NCI-H128 (cell line): ENCODE data around the gene IL16.

Experiments
- DNase-seq: peaks from one replicate; lab custom pipeline; 2025; ENCODE audit not compliant: unreplicated experiment; lab: John Stamatoyannopoulos, UW

The IL16 gene

DNA sequence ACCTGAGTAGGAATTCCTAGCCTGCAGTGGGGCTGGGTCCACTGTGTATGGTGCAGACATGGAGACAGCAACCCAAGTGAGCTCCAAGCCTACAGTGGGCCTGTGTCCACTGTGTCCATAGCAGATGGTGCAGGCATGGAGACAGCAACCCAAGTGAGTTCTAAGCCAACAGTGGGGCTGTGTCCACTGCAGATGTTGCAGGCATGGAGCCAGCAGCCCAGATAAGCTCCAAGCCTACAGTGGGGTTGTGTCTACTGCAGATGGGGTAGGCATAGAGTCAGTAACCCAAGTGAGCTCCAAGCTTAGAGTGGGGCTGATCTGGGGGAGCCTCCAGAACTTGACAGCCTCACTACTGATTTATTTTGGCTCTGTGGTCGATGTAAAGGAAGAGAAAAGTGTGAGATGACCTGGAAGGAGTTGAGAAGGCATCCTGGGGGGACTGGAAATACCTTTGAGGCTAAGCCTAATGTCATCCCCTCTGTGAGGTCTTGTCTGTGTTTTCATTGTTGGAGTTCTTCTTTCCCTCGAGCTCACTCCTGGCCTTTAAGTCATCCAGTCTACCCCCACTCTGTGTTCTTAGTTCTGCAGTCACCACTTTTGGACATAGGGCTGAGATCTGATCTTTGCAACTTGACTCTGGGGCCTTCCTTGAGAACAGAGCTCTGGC lies 22.4 kb upstream of the IL16 start:
- no peak for DNase-seq

DNA sequence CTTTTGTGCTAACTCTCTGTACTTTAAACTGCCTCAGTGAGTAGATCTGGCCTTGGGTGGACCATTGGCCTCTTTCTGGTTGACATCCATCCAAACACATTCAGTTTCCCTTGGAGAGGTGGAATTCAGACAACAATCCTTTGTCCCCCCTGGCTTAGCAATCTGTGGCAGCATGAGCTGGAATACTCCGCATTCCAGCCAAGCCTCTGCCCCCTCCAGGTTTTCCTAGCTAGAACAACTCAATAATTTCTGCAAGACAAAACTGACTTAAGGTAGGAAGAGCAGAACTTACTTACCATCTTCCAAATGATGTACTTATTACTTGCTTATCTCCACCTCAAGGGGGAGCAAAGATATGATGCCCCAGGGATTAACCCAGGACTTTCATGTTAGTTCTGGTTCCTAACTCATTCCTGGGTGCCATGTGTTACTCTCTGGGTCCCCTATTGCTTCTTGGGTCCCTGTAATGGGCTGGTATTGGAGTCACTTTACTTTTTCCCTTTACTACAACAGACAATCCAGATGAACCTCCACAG lies 21.8 kb upstream of the IL16 start:
- DNase-seq, result no peak

DNA sequence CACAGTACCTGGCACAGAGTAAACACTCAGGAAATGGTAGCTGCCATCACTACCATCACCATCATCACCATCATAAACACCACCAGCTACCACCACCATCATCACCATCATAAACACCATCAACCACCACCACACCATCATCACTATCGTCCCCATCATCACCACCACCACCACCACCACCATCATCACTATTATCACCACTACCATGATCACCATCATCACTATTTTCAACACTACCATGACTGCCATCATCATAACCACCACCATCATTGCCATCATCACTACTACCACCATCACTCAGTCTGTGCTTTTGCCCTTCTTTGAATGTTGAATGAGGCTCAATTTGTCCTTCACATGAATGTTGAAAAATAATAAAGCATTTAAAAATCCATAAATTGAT lies 21.2 kb upstream of the IL16 start:
- no peak for DNase-seq

DNA sequence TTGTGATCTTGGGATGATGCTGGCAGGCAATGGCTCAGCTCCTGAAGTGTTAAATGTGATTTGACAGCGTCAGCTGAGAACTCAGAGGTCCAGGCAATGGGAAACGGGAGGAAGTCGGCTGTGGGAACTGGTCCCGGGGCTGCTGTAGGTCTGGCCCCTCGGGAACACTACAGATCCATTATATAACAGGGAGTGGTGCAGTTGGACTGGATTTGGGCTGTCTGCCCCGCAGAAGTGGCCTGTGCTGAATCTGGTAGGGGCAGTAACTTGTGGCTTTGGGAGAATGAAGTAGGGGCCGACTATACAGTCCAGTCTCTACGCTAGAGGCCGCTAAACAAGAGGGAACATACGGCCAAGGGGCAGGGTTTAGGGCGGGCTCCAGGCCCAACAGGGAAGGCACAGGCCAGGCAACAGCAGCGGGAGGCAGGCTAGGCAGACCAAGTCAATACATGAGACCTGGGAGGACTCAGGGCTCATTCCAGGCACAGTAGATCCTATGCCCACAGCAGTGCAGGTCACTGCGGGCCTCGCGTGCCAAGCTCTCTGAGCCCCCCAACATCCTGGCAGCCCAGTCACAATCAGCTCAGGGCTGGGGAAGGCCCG lies 20.3 kb upstream of the IL16 start:
- DNase-seq, result no peak

DNA sequence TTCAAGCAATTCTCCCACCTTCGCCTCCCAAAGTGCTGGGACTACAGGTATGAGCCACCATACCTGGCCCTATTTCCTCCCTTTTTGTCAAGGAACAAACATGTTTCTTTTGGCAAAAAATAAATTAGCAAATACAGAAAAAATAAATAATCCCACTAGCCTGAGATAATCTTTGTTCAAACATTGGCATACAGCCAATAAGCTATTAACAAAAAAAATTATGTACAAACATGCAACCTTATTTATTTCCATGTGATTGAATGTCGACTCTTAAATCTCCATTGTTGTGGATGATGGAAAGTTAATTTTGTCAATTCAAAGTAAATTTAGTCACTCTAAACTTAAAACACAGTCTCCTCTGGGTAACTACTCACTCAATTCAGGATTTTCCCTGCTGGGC lies 18.3 kb upstream of the IL16 start:
- no peak for DNase-seq

DNA sequence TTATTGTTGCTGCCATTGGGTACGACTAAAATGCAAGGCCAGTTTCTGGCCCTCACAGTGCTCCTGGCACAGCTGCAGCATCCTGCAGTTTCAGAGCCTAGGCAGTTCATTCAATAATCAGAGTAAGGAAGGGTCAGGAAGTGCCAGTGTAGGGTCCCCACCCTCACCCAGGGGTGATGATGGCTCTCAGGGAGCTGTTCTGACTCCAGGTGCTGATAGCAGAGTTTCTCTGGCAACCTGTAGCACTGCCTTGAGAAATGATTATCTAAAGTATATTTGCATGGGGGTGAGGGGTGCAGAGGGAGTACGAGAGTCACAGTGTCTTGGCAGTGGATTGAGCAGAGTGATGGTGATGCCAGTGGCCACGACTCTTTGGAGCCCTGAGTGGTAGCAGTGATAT lies 15.5 kb upstream of the IL16 start:
- no peak for DNase-seq

DNA sequence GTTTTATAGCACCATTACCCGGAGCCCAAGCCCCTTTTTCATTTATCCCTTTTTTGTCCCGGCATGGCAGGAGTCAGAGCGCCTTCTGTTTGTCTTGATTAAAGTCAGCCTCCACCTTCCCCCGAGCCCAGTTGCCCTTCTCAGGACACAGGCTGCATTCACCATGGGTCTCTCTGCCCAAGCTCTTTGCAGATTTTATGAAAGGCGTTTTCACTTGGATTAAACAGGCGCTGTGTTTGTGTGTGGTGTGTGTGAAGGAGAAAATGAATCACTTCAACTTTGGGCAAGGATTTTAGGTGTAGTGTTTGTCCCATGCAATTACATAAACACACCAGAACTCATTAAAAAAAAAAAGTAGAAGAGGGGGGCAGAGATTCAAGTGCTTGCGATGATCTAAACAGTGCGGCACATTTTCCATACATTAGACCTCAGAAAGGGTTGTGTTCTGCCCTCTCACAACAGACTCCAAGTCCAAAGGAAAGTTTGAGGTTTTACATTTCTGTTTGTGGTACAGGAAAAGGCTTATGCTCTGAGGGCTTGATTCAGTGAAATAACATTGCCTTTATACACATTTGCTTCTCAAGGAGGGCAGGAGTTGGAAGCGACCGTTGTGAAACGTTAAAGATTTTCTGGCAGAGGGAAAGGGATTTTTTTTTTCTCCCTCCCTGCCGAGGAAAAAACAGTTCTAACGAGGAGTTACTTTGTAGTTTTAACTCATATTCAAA lies 14.5 kb upstream of the IL16 start:
- DNase-seq, result no peak

DNA sequence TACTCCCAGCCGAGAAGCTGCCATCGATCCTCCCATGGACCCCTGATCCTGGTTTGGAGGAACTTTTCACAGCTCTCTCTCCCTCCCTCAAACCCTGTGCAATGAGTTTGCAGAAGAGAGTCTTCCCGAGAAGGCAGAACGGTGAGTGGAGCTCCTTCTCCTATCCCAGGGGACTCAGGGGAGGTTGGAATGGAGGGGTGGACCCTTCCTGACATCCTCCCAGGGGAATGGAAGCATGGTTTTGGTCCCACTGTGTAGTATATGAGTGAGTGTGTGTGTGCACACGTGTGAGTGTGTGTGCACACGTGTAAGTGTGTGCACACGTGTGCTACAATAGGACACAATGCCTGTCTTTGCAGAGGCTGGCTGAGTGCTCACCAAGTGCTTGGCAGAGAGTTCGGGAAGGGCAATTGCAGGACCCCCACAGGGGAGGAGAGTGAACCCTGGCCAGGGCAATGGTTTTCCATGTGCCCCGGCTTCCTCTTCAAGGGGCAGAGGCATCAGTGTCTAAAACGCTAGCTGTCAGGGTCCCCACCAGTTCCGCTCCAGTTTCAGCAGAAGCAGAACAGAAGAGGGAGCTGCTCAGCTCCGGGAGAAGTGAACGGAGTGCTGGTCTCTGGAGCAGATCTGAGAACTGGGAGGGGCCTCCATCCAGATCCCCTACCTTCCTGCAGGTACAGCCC lies 13.8 kb upstream of the IL16 start:
- no peak for DNase-seq

DNA sequence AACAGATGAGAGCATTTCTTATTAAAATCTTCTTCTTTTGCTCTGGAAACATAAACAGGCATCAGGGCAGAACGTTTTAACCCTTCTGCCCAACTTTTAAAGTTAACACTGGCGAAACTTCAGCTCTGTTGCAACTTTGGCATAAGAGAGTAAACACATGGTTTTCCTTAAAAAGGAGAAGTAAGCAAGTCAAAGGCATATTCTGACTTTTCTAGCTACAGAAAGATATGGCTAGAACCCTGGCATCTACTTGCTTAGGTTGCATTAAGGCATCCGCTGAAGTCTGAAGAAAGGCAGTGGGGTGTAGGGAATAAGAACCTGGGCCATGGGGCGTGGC lies 13.3 kb upstream of the IL16 start:
- no peak for DNase-seq

DNA sequence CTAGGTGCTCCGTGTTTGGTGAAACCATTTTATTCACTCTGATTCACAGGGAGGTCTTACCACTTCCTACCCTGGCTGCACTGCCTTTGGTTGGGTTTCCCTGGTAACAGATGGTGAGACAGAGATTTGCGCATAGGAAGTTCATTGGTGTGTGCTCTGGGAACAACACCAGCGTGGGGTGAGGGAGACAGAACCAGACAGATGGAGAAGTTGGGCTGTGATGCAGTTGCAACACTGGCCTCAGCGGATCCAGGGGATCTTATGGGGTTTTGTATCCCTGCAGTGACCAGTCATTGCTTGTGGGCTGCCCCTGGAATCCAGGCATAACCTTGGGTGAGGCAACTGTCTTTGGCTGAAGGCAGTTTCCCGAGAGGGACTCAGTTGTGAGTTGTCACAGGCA lies 12.5 kb upstream of the IL16 start:
- DNase-seq, result no peak

DNA sequence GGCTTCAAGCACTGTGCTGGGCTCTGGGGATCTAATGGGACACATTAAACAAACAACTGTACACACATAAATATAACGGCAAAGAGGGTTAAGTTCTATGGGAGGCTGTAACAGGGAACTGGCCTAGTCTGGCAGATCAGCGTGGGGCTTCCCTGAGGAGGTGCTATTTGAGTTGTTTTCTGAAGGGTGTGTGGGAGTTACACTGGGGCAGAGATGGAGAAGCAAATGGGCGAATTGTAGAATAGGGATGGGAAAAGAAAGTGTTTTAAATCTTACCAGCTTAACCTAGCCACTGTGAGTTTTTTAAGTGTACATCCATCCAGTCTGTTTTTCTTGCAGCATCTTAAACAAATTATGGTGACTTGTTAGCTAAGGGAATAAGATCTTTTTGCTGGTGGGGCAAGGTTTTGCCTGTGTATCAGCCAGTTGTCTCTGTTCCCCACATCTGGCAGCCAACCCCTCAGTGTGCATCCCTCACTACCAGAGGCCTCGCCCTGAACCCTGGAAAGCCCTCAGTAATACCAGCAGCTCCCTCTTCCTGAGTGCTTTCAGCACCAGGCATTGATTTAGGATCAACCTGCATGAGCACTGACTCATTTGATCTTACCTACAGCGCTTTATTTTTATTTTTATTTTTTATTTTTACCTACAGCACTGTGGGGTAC lies 10.9 kb upstream of the IL16 start:
- DNase-seq, result no peak

DNA sequence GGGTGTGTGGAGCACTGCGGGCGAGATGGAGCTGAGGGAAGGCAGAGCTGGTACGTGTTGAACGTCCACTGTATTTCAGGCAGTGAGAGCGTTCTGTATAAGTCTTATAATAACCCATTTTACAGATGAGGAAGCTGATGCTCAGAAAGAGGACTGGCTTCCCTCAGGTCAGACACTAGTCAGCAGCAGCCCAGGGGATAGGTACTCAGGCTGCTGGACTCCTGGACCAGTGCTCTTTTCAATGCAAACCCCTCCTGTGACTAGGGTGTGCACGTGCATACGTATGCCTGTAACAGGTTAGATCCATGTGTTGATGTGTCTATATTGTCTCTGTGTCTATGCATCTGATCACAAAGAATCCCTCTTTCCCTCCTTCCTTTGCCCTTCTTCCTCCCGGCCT lies 8.3 kb upstream of the IL16 start:
- DNase-seq, result no peak

DNA sequence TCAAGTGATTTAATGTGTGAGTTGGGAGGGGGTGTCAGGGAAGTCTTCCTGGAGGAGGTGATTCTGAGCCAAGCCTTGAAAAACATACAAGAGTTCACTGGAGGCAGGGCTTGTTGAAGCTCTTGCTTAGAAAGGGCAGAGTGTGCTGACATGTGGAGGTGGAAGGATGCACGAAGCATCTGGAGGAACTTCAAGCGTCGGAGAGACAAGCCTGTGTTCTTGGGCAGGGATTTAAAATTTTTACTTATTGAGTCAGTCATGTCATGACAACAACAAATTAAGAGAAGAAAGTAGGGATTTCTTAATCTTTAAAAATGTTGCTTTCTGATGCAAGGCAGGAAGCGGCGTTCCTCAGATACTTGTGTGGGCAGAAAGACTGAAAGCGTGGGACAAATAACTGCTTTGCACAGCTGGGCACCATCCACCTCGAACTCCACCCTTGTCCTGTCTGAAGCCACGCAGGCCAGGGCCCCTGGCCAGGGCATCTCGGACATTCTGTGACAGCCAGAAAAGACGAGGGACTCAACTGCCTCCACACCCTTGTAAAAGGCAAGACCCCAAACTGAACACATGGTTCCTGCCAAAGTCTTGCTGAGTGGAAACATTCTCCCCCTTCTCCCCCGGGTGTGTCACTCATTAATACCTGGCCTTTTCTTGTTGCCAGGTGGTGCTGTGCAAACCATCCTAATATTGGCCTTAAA lies 6.9 kb upstream of the IL16 start:
- no peak for DNase-seq

DNA sequence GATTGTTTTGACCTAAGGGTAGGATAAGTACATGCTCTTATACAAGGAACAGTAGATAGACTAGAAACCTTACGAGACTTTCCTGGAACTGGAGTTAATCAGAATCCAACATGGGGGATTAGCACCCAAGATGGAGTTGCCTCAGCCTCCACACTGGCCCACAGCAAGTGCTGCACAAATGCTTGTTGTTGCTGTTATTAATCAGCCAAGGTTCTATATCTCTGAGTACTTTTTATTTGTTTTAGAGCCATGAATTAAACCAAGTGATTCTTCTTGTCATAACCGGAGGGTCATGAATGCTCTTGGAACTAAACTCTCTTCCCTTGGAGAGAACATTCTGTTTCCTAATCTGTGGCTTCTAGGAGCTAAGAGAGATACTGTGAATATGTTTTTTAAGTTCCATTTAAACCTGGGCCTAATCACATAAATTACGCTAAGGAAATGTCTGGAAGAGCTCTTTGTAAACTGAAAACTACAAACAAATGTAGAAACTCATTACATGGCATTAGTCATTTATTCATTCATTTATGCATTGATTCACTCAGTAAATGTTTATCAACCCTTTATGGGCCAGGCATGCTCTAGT lies 5.7 kb upstream of the IL16 start:
- no peak for DNase-seq

DNA sequence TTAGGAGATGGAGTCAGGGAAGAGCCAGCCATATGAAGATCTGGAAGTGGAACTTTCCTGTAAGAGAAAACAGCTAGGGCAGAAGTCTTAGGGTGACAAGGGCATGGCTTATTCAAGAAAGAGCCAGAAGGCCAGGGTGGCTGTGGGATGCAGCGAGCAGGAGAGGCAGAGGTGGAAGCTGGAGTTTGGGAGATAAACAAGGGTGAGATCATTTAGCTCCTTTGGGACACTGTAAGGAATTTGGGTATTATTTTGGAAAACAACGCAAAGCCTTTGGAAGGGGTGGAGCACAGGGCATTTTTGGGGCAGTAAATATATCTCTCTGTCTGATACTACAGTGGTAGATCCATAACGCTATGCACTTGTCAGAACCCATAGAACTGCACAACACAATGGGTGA lies 5.0 kb upstream of the IL16 start:
- no peak for DNase-seq

DNA sequence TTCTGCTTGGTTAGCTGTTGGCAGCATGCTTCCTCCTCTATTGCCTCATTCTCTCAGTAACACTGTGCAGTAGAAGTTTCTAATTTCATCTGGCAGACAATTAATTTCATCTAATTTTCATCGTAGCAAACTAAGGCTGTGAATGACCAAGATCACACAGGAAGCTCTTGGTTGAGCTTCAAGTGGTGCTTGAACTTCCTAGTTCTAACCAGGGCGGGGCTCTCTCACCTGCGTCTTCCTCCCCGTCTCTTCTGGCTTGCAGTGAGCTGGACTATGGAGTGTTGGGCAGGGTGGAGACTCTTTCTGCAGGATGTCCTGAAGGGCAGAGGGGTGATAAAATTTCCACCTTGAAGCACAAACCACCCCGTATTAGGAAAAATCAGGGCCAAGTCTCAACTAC lies 2.0 kb upstream of the IL16 start:
- no peak for DNase-seq

DNA sequence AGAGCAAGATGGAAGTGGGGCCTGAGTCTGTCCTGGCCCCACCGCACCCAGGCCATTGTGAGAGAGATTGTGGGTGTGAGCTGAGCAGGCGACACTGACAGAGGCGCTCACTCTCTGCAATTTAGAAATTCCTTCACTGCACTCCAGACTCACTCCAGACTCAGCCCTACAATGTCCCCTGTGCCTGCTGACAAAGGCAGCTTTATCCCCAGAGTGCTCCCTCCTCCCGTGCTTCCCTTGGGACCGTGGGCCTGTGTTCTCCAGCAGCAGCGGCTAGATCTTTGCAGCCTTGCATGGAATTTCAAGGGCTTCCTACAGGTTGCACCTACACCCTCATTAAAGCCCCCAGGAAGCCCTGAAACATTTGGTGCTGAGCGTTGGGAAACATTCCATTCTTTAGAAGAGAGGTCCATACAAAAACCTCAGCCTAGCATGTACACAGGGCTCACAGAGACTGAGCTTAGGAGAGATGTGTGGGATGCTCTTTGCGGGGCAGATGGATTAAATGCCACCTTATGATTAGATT lies 1.3 kb upstream of the IL16 start:
- no peak for DNase-seq

DNA sequence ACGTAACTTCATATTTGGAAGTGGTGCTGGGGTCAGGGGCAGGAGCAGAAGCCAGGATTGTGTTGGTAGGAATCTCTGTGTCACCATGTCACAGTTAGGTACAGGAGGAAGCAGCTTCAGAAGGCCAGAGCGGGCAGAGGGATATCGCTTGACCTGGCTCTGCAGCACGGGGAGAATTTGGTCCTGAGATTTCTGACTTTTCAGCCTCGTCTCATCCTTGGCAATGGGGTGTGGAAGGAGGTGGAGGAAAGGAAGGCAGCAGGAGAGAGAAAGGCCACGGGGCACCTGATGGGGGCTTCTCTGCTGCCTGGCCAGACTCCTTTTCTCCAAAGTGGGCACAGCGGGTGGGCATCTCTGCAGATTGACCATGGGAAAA lies 564 bp downstream of the IL16 start:
- no peak for DNase-seq

DNA sequence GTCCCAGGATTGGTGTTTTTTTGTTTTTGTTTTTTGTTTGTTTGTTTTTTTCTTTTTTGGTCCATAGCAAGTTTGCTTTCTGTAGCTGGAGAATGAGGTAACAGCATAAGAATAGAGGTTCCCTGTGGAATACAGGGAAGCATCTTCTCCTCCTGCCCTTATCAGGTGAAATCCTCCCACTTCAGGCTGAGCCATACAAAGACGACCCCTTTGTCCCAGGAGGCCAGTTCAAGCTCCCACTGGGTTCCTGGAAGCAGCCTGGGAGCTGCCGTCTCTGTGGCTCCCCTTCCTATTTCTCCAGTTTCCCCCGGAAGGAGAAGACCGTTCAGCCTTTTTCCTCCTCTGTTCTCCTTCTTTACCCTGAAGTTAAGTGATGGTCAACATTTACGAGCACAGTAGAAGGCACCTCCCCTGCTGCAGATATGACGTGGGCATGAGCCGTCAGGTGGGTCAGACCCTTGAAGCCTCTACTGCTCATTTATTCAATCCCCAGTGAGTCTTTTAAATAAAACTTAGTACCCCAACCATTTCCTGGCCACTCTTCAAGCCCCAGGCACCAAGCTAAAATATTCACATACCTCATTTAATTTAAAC lies 1.1 kb downstream of the IL16 start:
- no peak for DNase-seq
